ENCODE measurements around the gene APOM.

DNA sequence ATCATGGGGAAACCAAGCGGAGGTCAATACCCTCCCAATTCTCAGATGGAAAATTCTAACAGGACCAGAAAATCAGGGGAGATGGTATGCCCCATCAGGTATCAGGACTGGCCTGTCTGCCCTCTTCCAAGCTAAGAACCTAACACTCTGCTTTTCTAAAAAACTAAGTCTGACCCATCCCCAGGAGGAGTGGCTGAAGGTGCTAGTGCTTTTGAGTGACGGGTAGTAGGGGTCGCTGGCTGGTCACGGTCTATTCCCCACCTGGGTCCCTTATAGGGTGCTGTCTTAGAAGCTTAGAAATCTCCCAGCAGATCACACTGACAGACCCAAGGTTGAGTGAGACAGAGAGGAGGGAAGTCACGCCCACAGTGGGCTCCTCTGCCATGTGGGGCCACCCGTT is 37.8 kb downstream of the APOM start:
- TF ChIP-seq CTCF (IDR thresholded peaks at IDR 0.05) (no peak), POLR2A (IDR thresholded peaks at IDR 0.05) (no peak)

Measured in adrenal gland (tissue), 5 donors.